AG09319 (cell line): ENCODE measurements around the gene FADS6.

ENCODE experiments used
- DNase-seq: peaks from one replicate; pipeline ENCODE4 v3.0.0-alpha.2; 2010; ENCODE audit warnings: low read depth; ENCODE audit errors: extremely low read depth
- TF ChIP-seq, protein P1 (sequence below): IDR thresholded peaks from 2 replicates; pipeline ENCODE4 v1.5.1; 2011; ENCODE audit warnings: low read depth, mild to moderate bottlenecking, inconsistent platforms, low read length, moderate library complexity

FADS6 gene

DNA sequence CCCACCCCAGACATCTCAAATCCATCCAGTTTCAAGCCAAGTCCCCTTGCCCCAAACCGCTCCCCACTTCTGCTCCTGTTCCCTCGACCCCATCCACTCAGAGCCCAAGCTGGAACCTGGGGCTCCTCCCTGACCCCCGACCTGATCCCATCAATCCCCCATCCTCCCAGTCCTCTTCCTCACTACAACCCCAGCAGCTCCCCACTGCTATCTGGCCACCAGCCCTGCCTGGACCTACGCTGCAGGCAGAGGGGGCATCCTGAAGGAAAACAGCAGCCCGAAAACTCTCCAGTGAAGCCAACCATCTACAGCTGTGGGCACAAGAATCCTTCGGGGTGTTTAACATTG, 24.6 kb downstream of the FADS6 start:
- no peak for DNase-seq
- TF ChIP-seq, protein P1, sequence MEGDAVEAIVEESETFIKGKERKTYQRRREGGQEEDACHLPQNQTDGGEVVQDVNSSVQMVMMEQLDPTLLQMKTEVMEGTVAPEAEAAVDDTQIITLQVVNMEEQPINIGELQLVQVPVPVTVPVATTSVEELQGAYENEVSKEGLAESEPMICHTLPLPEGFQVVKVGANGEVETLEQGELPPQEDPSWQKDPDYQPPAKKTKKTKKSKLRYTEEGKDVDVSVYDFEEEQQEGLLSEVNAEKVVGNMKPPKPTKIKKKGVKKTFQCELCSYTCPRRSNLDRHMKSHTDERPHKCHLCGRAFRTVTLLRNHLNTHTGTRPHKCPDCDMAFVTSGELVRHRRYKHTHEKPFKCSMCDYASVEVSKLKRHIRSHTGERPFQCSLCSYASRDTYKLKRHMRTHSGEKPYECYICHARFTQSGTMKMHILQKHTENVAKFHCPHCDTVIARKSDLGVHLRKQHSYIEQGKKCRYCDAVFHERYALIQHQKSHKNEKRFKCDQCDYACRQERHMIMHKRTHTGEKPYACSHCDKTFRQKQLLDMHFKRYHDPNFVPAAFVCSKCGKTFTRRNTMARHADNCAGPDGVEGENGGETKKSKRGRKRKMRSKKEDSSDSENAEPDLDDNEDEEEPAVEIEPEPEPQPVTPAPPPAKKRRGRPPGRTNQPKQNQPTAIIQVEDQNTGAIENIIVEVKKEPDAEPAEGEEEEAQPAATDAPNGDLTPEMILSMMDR, result no peak

DNA sequence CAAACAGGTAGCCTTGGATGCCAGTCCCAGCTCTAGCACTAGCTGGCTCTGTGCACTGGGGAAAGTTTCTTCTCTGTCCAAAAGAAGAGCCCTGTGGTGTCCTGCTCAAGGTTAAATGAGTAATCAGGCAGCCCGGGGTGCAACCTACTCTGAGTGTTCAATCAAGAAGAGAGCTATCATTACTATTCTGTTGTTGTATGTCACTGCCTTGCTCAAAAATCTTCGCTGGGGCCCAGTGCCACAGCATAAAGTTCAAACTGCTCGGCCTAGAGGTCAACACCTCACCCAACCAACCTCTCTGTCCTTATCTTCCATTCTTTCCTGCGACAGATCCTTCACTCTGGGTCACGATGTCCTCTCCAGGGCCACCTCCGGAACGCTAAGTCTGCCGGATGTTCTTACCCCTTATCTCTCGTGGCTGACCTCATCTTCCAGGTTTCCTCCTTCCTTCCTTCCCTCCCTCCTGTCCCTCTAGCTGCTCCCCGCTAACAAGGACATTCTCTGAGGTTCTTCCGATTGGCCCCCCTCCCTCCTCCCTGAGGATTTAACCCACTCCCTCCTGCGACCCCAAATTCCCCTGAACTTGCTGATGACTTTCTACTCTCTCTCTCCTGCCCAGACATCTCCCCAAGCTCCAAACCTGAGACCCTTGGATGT, 25.1 kb downstream of the FADS6 start:
- no peak for DNase-seq
- TF ChIP-seq, protein P1, result no peak

DNA sequence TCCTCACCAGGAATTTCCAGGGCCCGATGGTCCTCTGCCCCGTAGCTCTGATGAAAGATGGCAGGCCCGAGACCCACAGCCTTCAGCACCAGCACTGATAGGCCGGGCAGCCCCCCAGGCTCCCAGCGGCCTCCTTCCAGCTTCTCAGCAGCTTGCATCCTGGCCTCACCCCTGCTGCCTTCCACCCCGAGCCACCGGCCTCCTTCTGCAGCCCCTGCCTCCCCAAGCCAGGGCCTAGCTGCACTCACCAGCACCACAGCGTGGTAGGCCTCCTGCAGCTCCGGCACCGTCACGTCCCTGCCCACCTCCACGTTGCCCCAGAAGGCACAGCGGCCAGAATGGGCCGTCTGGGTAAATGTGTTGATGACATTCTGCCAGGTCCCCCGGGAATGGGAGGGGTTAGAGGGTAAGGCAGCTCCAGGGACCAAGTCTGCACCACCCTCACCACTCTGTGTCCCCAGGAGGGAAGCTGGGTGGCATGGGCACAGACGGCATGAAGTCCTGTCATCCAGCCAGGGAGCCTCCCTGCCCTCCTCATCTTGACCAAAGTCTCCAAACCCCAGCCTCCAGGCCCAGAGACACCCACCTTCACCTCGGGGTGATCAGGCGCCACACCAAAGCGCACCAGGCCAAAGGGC, 27.1 kb downstream of the FADS6 start:
- no peak for DNase-seq
- TF ChIP-seq, protein P1, result no peak

DNA sequence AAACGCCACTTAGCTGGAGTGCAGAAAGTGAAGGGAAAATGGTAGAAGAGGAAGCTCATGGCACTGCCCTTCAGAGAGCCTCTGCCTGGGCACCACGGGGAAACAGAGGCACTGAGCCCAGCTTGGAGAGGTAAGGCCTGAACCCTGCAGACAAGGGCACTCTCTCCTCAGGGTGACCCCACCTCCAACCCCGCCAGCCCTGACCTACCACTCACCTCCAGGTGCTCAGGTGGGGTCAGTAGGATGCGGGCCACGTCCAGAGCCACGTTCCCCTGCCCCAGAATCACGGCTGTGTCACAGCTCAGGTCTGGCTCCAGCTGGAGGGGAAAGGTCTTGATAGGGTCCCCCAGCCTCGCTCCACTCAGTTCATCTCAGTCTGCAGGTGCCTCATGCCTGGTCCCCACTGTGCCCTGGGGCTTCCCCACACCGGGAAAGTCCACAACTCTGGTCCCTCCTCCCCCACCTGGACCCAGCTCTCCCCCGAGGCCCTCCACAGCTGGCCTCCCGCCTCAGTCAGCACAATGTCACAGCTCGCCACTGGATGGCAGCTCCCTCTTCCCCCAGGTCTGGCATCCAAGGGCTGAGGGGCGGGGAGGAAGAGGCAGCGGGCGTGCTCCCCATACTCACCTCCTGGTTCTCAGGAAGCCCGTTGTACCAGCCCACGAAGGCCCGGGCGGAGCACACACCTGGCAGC, 27.8 kb downstream of the FADS6 start:
- TF ChIP-seq, protein P1, result no peak
- no peak for DNase-seq

DNA sequence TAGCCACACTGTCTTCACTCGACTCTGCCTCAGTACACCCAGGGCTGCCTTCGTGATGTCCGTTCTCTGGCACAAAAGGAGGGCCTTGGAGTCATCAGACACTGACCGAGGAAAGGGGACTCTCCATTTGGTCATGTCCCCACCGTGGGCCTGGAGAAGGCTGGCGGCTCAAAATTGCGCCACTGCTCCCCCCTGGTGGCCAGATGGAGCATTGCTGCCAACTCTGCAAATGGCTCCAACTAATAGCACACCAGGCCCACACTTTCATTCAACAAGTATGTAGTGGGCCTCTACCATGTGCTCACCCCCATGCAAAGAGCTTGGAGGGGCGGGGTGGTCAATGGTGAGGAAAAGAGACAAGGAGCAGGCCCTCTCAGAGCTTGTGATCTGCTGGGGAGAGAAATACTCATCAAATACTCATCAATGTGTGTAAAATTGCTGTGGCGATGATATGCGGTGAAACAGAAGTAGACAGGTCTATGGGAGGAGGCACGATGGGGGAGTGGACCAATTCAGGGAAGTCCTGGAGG, 28.5 kb downstream of the FADS6 start:
- TF ChIP-seq, protein P1, result peak; percentile 96
- peak; percentile 19 for DNase-seq

DNA sequence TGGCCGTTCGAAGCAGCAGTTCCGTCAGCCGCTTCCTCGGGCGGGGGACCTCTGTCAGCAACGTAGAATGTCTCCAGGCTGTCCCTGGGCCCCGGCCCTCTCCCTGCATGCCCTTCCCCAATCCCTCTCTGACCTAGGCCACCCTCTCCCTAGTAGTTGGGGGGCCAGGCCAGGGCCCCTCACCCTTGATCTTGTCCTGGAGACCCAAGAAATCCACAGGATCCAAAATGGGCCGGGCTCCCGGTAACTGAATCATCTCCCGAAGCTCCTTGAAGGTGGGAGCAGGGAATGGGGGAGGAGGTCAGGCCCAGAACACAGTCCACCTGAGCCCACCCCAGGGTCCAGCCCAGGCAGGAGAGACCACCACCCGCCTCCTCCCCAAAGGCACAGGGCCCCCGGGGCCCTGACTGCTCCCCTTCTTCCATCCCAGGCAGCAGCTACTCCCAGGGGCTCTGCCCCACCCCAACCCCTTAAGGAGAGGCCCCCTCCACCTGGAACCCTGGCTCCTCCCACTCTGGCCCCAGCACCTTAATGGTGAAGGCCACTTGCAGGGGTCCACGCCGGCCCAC, 29.1 kb downstream of the FADS6 start:
- TF ChIP-seq, protein P1, result no peak
- no peak for DNase-seq
